Neural cell (in vitro differentiated cells): ENCODE data around the gene SLC9A2. TPM values are rescaled to one million over a fixed set of nuclear protein-coding genes. Genes with fewer than 3 reads are reported as not detected.

ENCODE experiments used
- H2AFZ ChIP-seq: fragments of 200-600, 300-800 bp; sonication (generic), shearing (Covaris generic); 2 replicates; pipeline ENCODE4 v1.6.0; 2014; ENCODE audit warnings: low read depth, mild to moderate bottlenecking, antibody characterized with exemption, low read length, moderate library complexity
- H3F3A ChIP-seq: fragments of 200-600 bp; shearing (Covaris generic); 2 replicates; pipeline ENCODE4 v1.6.1; 2016; ENCODE audit warnings: mild to moderate bottlenecking, moderate library complexity, mixed read lengths, antibody characterized with exemption, low read length; ENCODE audit not compliant: insufficient read depth, poor library complexity, severe bottlenecking
- H3K27ac ChIP-seq: fragments of 200-600, 300-800 bp; sonication (generic), shearing (Covaris generic); 2 replicates; pipeline ENCODE4 v1.5.1; 2014; ENCODE audit warnings: mild to moderate bottlenecking, low read length, moderate library complexity
- H3K27me3 ChIP-seq: fragments of 300-800, 200-600 bp; sonication (generic), shearing (Covaris generic); 2 replicates; pipeline ENCODE4 v1.6.0; 2014; ENCODE audit warnings: mild to moderate bottlenecking, low read depth, low read length, moderate library complexity; ENCODE audit not compliant: insufficient read depth
- H3K36me3 ChIP-seq: fragments of 300-800, 200-600 bp; sonication (generic), shearing (Covaris generic); 2 replicates; pipeline ENCODE4 v1.5.1; 2014; ENCODE audit warnings: mild to moderate bottlenecking, antibody characterized with exemption, low read length, moderate library complexity; ENCODE audit not compliant: insufficient read depth
- H3K4me2 ChIP-seq: fragments of 300-800, 200-600 bp; sonication (generic), shearing (Covaris generic); 2 replicates; pipeline ENCODE4 v1.6.0; 2014; ENCODE audit warnings: mild to moderate bottlenecking, low read length
- H3K4me3 ChIP-seq: fragments of 300-800, 200-600 bp; sonication (generic), shearing (Covaris generic); 2 replicates; pipeline ENCODE4 v1.5.1; 2014; ENCODE audit warnings: mild to moderate bottlenecking, low read length, moderate library complexity
- H3K79me2 ChIP-seq: fragments of 200-600 bp; shearing (Covaris generic); replicated peaks from 2 replicates; pipeline ENCODE4 v1.6.0; 2014; ENCODE audit warnings: mild to moderate bottlenecking, low read length, moderate library complexity; ENCODE audit not compliant: insufficient read depth
- H3K9ac ChIP-seq: fragments of 300-800, 200-600 bp; sonication (generic), shearing (Covaris generic); 2 replicates; pipeline ENCODE4 v1.6.1; 2016; ENCODE audit warnings: mild to moderate bottlenecking, low read length, mixed read lengths
- H3K9me2 ChIP-seq: fragments of 200-600 bp; shearing (Covaris generic); 2 replicates; pipeline ENCODE4 v1.6.1; 2016; ENCODE audit warnings: mild to moderate bottlenecking, low read length, mixed read lengths; ENCODE audit not compliant: insufficient read depth
- H3K9me3 ChIP-seq: fragments of 200-600, 300-800 bp; sonication (generic), shearing (Covaris generic); 2 replicates; pipeline ENCODE4 v1.6.1; 2016; ENCODE audit warnings: mild to moderate bottlenecking, mixed run types, low read length, moderate library complexity, mixed read lengths
- H4K20me1 ChIP-seq: fragments of 200-600 bp; shearing (Covaris generic); 2 replicates; pipeline ENCODE4 v1.6.1; 2016; ENCODE audit warnings: mild to moderate bottlenecking, mixed run types; ENCODE audit not compliant: insufficient read depth
- CTCF ChIP-seq: fragments of 450-650 bp; IDR thresholded peaks from 2 replicates; pipeline ENCODE4 v1.5.1; 2014; ENCODE audit warnings: antibody characterized with exemption, mild to moderate bottlenecking, moderate library complexity; ENCODE audit not compliant: poor library complexity, severe bottlenecking
- EP300 ChIP-seq: fragments of 450-650 bp; conservative IDR thresholded peaks from 2 replicates; pipeline ENCODE4 v1.6.1; 2014; ENCODE audit warnings: antibody characterized with exemption, mild to moderate bottlenecking, moderate library complexity; ENCODE audit not compliant: poor library complexity, severe bottlenecking
- EZH2 ChIP-seq: fragments of 200-600, 300-800 bp; shearing (Covaris generic), sonication (generic); IDR thresholded peaks from 2 replicates; pipeline ENCODE4 v1.6.1; 2014; ENCODE audit warnings: antibody characterized with exemption, low read length, borderline replicate concordance, mild to moderate bottlenecking; ENCODE audit not compliant: insufficient read depth, poor library complexity, severe bottlenecking
- MXI1 ChIP-seq: fragments of 450-650 bp; conservative IDR thresholded peaks from 2 replicates; pipeline ENCODE4 v1.6.1; 2014; ENCODE audit warnings: antibody characterized with exemption, mild to moderate bottlenecking; ENCODE audit not compliant: poor library complexity, severe bottlenecking
- POLR2AphosphoS5 ChIP-seq: IDR thresholded peaks from 2 replicates; pipeline ENCODE4 v1.6.1; 2012
- RAD21 ChIP-seq: fragments of 450-650 bp; conservative IDR thresholded peaks from 2 replicates; pipeline ENCODE4 v1.6.1; 2014; ENCODE audit warnings: antibody characterized with exemption, mild to moderate bottlenecking, moderate library complexity
- REST ChIP-seq: IDR thresholded peaks from 2 replicates; pipeline ENCODE4 v1.6.1; 2012; ENCODE audit warnings: borderline replicate concordance
- SMC3 ChIP-seq: fragments of 450-650 bp; conservative IDR thresholded peaks from 2 replicates; pipeline ENCODE4 v1.6.1; 2014; ENCODE audit warnings: antibody characterized with exemption, mild to moderate bottlenecking, moderate library complexity; ENCODE audit not compliant: poor library complexity
- TAF1 ChIP-seq: IDR thresholded peaks from 2 replicates; pipeline ENCODE4 v1.6.1; 2012; ENCODE audit warnings: low read depth
- polyA plus RNA-seq: library from polyadenylated mRNA; depleted of rRNA; stranded (reverse); fragments of >200 nt; gene quantifications from 2 replicates; pipeline ENCODE4 v1.2.3, GENCODE V29; 2014

SLC9A2 gene
- polyA plus RNA-seq, 1 donor from 2014 or later = 0.09 TPM

- Histone ChIP-seq H3K9ac (no peak overlapping the region), H3K27ac (no peak overlapping the region), H3K27me3 (no peaks in the 10 kb centered on the region), H3K36me3 (no peaks in the 10 kb centered on the region), H4K20me1 (no peaks in the 10 kb centered on the region), H3K79me2 (no peaks in the 10 kb centered on the region), H3K9me3 (no peaks in the 10 kb centered on the region), H3K4me3 (no peak overlapping the region), H3K9me2 (no peaks in the 10 kb centered on the region), H2AFZ (no peak overlapping the region), H3K4me2 (no peak overlapping the region), H3F3A (no peaks in the 10 kb centered on the region)
- TF ChIP-seq SMC3 = no peak
- no peak for TF ChIP-seq CTCF
- TF ChIP-seq TAF1 = no peak
- no peak for TF ChIP-seq MXI1
- TF ChIP-seq RAD21 = no peak
- no peak for TF ChIP-seq EP300
- TF ChIP-seq POLR2AphosphoS5 = no peak
- TF ChIP-seq EZH2 = no peak
These were observed 84.0 kb downstream of the SLC9A2 start for GRCh38 chr2:102703305-102703704.

GRCh38 chr2:102703748-102704147 lies 84.4 kb downstream of the SLC9A2 start:
- Histone ChIP-seq H3K9me3 (no peaks in the 10 kb centered on the region), H3F3A (no peaks in the 10 kb centered on the region), H3K4me2 (no peak overlapping the region), H3K9me2 (no peaks in the 10 kb centered on the region), H3K4me3 (no peak overlapping the region), H4K20me1 (no peaks in the 10 kb centered on the region), H3K79me2 (no peaks in the 10 kb centered on the region), H3K27ac (no peak overlapping the region), H3K36me3 (no peaks in the 10 kb centered on the region), H3K27me3 (no peaks in the 10 kb centered on the region), H2AFZ (no peak overlapping the region), H3K9ac (no peak overlapping the region)
- TF ChIP-seq SMC3 = peak; percentile 67
- TF ChIP-seq EP300 = no peak
- no peak for TF ChIP-seq TAF1
- TF ChIP-seq RAD21 = peak; percentile 74
- no peak for TF ChIP-seq REST
- TF ChIP-seq POLR2AphosphoS5 = no peak
- peak; percentile 72 for TF ChIP-seq CTCF
- no peak for TF ChIP-seq MXI1
- TF ChIP-seq EZH2 = no peak
